GM19043 (cell line): Measurements from ENCODE around the gene TRIM6.
"Not testable (repeated sequence)": the region's sequence is repeated elsewhere in the genome, so short reads cannot be mapped to it uniquely, and the experiment has no call there.

Experiments used
- ATAC-seq: cut with Tn5 transposase; IDR thresholded peaks from one replicate; pipeline ENCODE4 v1.9.1; 2021; ENCODE audit warnings: low read depth; ENCODE audit not compliant: unreplicated experiment

The TRIM6 gene

GRCh38 chr11:5596607-5597201 lies at the start of gene TRIM6:
TSS of gene TRIM6 (plus strand) at chr11:5596637. CDS start at chr11:5596898, 261 bp downstream.
- peak; percentile 33 for ATAC-seq

DNA sequence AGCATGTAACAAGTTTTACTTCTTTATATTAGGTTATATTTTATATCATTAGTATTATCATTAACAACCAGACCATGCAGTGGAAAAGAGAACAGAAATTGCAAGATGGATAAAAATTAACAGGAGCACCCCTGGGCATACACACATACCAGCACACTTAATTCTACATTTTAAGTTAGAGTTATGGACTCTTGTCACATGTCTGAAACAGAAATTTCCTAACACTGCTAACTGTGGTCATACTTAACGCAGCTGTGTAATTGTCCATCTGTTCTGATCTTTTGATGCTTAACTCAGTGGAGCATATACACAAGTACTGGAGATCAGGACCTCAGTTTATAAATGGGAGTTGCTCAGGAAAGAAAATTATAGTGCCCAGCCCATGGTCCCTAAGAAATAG lies 48.5 kb upstream of the TRIM6 start:
- peak; percentile 83 for ATAC-seq

DNA sequence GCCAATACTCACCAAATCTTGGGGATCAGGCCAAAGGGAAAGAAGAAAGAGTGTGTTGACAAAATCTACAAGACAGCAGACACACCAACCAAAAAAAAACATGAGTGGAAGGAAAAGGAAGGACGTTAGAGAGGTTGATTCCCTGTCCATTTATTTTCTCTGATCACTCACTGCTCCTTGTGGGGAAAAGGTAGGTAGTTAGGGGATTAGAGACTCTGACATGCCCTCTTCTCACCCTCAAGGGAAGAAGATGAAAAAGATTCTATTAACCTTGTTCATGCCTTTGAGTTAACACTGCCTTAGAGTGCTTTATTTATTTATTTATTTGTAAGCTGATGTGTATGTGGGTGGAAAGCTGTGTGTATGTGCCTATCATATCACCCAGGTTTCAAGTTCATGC lies 48.0 kb upstream of the TRIM6 start, which contains the start of gene OR52H1:
TSS of gene OR52H1 (minus strand) at position 101 of the 400 bp plus-strand sequence. CDS start 3,035 bp downstream, outside the sequence.
- no peak for ATAC-seq

DNA sequence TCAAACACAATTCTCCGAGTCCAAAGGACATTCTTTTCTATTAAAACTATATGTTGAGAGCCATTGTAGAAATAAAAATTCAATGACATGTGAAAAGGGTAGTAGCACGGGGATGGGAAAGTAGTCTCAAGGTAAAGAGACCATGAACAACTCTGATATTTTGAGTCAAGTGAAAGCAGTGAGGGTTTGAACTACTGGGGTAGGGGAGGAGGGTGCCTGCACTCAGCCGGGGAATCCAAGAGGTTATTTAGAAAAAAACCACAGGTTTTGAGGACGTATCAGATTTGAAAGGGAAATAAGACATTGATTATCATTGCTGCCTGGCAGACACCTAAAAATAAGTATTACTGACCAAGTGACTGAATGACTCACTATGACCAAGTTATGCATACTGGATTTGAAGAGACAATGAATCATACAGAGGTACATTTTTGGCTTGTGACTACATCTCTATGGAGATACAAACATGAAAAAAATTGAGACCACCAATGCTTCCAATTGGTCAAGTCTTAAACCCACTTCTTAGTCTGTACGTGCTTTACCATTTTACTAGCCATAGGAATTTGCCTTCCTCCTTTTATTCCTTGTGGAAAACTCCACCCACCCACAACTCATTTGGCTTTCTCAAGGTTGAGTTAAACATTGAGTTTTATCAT lies 45.9 kb upstream of the TRIM6 start:
- no peak for ATAC-seq

- no peak for ATAC-seq
Observed at GRCh38 chr11:5553343-5553742, 43.1 kb upstream of the TRIM6 start.

DNA sequence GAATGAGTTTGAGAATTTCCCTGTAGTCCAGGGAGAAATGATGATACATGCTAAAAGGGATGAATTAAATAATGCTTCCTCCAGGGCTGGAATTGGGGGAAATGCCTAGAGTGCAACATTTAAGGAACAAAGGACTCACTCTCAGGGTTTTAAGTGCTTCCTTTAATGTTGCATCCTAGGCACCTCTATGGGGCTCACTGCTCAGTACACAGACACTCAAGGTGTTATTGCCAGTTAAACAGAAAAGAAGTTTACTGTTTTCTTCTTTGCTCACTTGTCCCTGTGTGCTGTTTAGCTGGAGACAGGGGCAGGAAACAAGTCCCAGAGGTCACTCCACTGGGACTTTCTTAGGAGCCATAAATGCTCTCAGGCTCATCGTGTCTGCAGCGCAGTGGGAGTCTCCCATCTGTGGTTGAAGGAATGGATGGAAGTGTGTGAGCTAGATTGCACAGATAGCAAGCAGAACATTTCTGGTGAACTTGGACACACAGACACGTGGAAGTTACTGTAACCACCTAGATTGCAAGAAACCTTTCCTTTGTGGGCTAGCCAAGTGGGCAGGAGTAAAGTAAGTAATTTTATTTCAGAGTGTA lies 39.7 kb upstream of the TRIM6 start:
- ATAC-seq = no peak

- ATAC-seq = no peak
Observed at GRCh38 chr11:5557751-5558150, 38.7 kb upstream of the TRIM6 start.

DNA sequence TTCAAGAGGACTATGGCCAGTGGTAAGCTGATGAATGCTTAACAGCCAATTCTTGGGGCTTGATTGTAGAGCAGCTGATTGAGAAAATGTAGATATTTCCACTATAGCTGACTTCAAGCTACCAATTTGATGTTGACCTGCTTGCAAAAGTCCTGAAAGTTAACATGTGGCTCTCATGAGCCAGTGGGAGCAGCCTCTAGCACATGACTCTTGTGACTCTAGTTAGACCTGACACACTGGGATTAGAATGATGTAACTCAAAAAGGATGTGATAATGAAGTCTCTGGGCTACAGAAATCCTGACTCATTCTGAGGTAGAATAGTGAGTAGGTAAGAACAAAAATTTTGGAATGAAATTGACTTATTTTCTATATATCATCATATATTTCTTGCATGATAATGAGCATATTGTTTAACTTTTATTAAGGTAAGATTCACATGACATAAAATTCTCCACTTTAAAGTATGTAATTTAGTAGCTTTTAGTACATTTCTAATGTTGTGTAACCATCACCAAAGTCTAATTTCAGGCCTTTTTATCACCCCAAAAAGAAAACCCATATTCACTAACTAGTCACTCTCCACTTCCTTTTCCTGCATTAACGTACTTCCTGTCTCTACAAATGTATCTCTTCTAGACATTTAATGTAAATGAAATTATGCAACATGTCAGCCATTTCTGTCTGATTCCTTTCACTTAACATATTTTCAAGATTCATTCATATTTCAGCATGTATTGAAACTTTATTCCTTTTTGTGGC lies 32.0 kb upstream of the TRIM6 start:
- ATAC-seq = no peak

GRCh38 chr11:5574654-5575053 lies 21.8 kb upstream of the TRIM6 start:
- ATAC-seq = no peak

- ATAC-seq = no peak
Observed at GRCh38 chr11:5575152-5575551, 21.3 kb upstream of the TRIM6 start.

DNA sequence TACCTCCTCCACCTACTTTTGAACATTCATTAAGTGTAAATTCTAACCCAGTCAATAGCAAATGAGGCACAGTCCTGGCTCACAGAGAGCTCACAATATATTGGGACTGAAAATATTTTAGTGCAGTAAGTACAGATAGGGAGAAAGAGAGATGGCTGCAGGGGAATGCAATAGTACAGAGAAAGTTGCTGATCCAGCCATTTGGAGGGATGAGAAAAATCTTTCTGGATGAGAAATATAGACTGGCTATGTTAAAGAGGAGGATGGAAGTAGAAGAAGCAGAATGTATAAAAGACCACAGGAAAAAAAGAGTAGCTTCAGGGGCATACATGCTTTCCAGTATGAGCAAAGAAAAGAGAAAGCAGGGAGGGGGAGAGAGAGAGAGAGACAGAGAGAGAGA lies 19.3 kb upstream of the TRIM6 start:
- no peak for ATAC-seq

DNA sequence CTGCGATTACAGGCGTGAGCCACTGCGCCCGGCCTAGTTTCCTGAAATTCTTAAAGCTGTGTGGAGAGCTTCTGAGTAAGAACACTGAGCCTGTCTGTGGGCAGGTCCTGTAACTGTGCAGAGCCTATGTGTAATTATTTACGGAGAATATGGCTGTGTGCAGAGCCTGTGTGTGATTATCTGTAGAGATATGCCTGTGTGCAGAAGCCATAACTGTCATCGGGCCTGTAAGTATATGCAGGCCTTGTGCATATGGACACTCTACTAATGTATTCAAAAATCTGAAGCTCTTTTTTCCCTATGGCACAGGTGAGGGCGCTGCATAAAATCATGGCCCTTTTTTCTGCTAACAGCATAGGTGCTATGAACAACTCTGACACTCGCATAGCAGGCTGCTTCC lies 15.9 kb upstream of the TRIM6 start, which contains the start of gene OR52B6:
TSS of gene OR52B6 (plus strand) at position 301 of the 400 bp plus-strand sequence. CDS start at position 301, 0 bp downstream.
- ATAC-seq = no peak

GRCh38 chr11:5581014-5581413 lies 15.4 kb upstream of the TRIM6 start:
- ATAC-seq = no peak

- ATAC-seq = not testable (repeated sequence)
Observed at GRCh38 chr11:5584458-5584857, 12.0 kb upstream of the TRIM6 start.

GRCh38 chr11:5589906-5590305 lies 6.5 kb upstream of the TRIM6 start:
- ATAC-seq = not testable (repeated sequence)

GRCh38 chr11:5591613-5592012 lies 4.8 kb upstream of the TRIM6 start:
- no peak for ATAC-seq

- no peak for ATAC-seq
Observed at GRCh38 chr11:5592615-5593014, 3.8 kb upstream of the TRIM6 start.

GRCh38 chr11:5593146-5593545 lies 3.3 kb upstream of the TRIM6 start:
- no peak for ATAC-seq

- no peak for ATAC-seq
Observed at GRCh38 chr11:5597953-5598352, 1.5 kb downstream of the TRIM6 start.

DNA sequence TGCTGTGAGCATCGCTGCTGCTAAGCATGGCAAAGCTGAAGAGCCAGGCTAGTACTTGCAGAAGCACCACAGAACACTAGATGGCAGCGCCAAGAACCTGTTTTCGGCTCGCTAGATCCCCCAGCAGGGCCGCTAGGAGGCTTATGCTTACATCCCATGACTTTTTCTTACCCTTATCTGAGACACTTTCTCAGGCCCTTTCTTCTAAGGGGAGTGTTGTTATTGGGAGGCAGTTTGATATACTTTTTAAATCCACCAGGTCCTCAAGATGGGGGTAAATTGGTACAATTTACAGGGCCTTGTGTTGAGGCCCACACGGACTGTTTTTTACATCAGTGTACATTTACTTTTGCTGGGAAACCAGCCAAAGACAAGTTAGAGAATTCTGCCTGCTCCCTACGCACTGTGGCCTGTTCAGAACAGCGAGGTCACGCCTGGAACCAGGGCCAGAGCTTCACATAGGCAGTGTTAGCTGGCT lies 4.0 kb downstream of the TRIM6 start:
- peak; percentile 81 for ATAC-seq

- ATAC-seq = not testable (repeated sequence)
Observed at GRCh38 chr11:5602791-5603190, 6.4 kb downstream of the TRIM6 start.
